Measurements from ENCODE around the gene C9orf57.

DNA sequence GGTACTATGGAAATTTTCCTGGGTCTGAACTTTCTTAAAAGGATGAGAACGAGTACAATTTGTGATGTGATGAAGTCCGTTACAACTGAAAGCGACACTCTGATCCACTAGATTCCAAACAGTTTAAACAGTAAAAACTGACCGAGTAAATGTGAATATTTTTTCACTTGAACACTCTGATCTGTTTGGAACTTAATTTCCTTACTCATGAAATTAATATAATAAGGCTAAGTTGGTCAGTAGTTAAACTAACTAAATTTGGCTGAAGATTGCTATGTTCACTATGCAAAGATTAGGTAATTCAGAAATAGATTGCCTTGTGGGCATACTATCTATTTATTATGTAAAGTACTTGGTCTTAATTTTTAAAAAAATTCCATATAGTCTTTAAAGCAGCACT is at the start of gene C9orf57:
- TF ChIP-seq ZNF761 (CRISPR knock-in tag; conservative IDR thresholded peaks at IDR 0.05), result no peak
- TF ChIP-seq POLR2AphosphoS5 (IDR thresholded peaks at IDR 0.05; ENCODE audit: low read depth, low read length), result no peak
- TF ChIP-seq GABPA (IDR thresholded peaks at IDR 0.05; ENCODE audit: low read depth, low read length), result no peak
- TF ChIP-seq GABPA (CRISPR knock-in tag; IDR thresholded peaks at IDR 0.05; ENCODE audit: low read depth), result no peak
- TF ChIP-seq EZH2 (conservative IDR thresholded peaks at IDR 0.05; ENCODE audit: low read depth, low read length), result no peak

Measured in HepG2 (cell line).